Activated CD8-positive, alpha-beta memory T cell treated with anti-CD3 and anti-CD28 coated beads for 36 hours (primary cell): ENCODE results near the gene KCNE4. TPM values are rescaled to one million over a fixed set of nuclear protein-coding genes. Genes with fewer than 3 reads are reported as not detected.

Experiments
- CTCF ChIA-PET: fragments of 350-600 bp; sonication (Branson Sonifier 250); formaldehyde crosslinking; loops from one replicate; lab custom pipeline; 2021; ENCODE audit warnings: antibody characterized with exemption; lab: Charles Lee
- POLR2A ChIA-PET: fragments of 350-600 bp; sonication (Branson Sonifier 250); formaldehyde crosslinking; loops from one replicate; lab custom pipeline; 2021; ENCODE audit warnings: antibody characterized with exemption; lab: Charles Lee
- total RNA-seq, 2 experiments: library from RNA; stranded (reverse); gene quantifications; one replicate each; pipeline ENCODE4 v1.2.3, GENCODE V29; 2021

The KCNE4 gene
- total RNA-seq, 2 experiments from 2014 or later = not detected

GRCh38 chr2:223037445-223037800 is 14.6 kb upstream of the KCNE4 start:
- ChIA-PET POLR2A (no interaction called here), CTCF (no interaction called here)

GRCh38 chr2:223039618-223040017 is 12.4 kb upstream of the KCNE4 start:
- CTCF ChIA-PET = no interaction called here
- POLR2A ChIA-PET = no interaction called here

- ChIA-PET POLR2A (no interaction called here), CTCF (no interaction called here)
Measured at GRCh38 chr2:223040527-223040926, 11.5 kb upstream of the KCNE4 start.

- ChIA-PET CTCF (no interaction called here), POLR2A (no interaction called here)
Measured at GRCh38 chr2:223041527-223042109, 10.4 kb upstream of the KCNE4 start.

- CTCF ChIA-PET = no interaction called here
- POLR2A ChIA-PET = no interaction called here
Measured at GRCh38 chr2:223042284-223042683, 9.7 kb upstream of the KCNE4 start.

- POLR2A ChIA-PET = no interaction called here
- CTCF ChIA-PET = no interaction called here
Measured at GRCh38 chr2:223042704-223043118, 9.3 kb upstream of the KCNE4 start.

- POLR2A ChIA-PET = no interaction called here
- CTCF ChIA-PET = no interaction called here
Measured at GRCh38 chr2:223043164-223043941, 8.6 kb upstream of the KCNE4 start.

- CTCF ChIA-PET = no interaction called here
Measured at GRCh38 chr2:223044092-223044836, 7.7 kb upstream of the KCNE4 start.

GRCh38 chr2:223044916-223045700 is 6.9 kb upstream of the KCNE4 start:
- CTCF ChIA-PET = no interaction called here
- POLR2A ChIA-PET = no interaction called here

More at GRCh38 chr2:223044092-223044836, 7.7 kb upstream of the KCNE4 start:
- POLR2A ChIA-PET = no interaction called here

GRCh38 chr2:223046470-223047040 is 5.4 kb upstream of the KCNE4 start:
- POLR2A ChIA-PET = no interaction called here
- CTCF ChIA-PET = no interaction called here

- POLR2A ChIA-PET = no interaction called here
- CTCF ChIA-PET = no interaction called here
Measured at GRCh38 chr2:223047260-223047761, 4.7 kb upstream of the KCNE4 start.

GRCh38 chr2:223048519-223048918 is 3.5 kb upstream of the KCNE4 start:
- ChIA-PET POLR2A (no interaction called here), CTCF (no interaction called here)

GRCh38 chr2:223049356-223049755 is 2.6 kb upstream of the KCNE4 start:
- CTCF ChIA-PET = no interaction called here

GRCh38 chr2:223050188-223050587 is 1.8 kb upstream of the KCNE4 start:
- ChIA-PET POLR2A (no interaction called here), CTCF (no interaction called here)

More at GRCh38 chr2:223049356-223049755, 2.6 kb upstream of the KCNE4 start:
- POLR2A ChIA-PET = no interaction called here

GRCh38 chr2:223050900-223051504 is 988 bp upstream of the KCNE4 start:
- POLR2A ChIA-PET = no interaction called here
- CTCF ChIA-PET = no interaction called here

- ChIA-PET CTCF (no interaction called here), POLR2A (no interaction called here)
Measured at GRCh38 chr2:223052548-223053483, 826 bp downstream of the KCNE4 start.

GRCh38 chr2:223053484-223054192 is 1.6 kb downstream of the KCNE4 start:
- ChIA-PET CTCF (no interaction called here), POLR2A (no interaction called here)
